A549 (cell line): Measurements from ENCODE around the gene FIZ1.

Experiments
- CEBPB ChIP-seq, 2 experiments: fragments of >200 bp in 1 of 2; sonication (Bioruptor Twin) in 1 of 2; formaldehyde crosslinking in 1 of 2; IDR thresholded peaks; 2 replicates each; pipeline ENCODE4 v1.6.1; 2012 to 2016
- HDAC2 ChIP-seq: fragments of 200-600 bp; sonication (generic); IDR thresholded peaks from 2 replicates; pipeline ENCODE4 v1.6.1; 2016
- HOXA7 ChIP-seq: fragments of 250-450 bp; sonication (Bioruptor Pico); IDR thresholded peaks from 2 replicates; pipeline ENCODE4 v1.5.0; 2020; ENCODE audit warnings: mild to moderate bottlenecking, moderate library complexity

DNA sequence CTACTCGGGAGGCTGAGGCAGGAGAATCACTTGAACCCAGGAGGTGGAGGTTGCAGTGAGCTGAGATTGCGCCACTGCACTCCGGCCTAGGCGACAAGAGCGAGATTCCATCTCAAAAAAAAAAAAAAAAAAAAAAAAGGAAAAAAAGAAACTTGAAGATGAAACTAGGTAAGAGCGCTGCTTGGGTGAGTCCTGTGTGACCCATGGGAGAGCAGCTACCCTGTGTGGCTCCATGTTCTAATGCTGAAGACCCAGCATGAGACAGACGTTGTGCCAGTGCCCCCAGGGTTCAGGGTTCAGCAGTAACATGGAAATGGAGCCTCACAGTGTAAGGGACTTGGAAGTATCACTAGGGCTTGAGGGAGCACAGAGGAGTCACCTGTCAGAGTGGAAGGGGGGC is 19.1 kb upstream of the FIZ1 start:
- TF ChIP-seq HOXA7 (CRISPR knock-in tag) (no peak), HDAC2 (no peak), CEBPB (IDR thresholded peaks at IDR 0.05) (no peak)
